ENCODE results near the gene TP53BP2.

DNA sequence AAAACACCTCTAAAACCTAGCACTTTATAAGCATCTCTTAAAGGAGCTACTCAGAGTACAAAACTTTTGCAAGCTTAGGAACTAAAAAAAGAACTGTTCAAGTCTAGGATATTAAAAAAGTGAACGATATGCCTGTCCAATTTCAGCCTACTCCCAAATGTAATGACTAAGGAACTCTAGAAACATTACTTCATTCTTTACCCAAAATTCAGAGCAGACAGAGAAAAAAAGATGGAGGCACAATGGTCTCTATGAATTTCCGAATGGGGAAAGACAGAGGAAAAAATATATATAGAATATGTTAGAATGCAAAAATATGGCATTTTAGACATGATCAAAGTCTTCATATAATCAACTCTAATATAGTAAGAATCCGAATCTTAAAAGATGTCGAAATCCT, 61.2 kb downstream of the TP53BP2 start:
- TF ChIP-seq, protein P1, sequence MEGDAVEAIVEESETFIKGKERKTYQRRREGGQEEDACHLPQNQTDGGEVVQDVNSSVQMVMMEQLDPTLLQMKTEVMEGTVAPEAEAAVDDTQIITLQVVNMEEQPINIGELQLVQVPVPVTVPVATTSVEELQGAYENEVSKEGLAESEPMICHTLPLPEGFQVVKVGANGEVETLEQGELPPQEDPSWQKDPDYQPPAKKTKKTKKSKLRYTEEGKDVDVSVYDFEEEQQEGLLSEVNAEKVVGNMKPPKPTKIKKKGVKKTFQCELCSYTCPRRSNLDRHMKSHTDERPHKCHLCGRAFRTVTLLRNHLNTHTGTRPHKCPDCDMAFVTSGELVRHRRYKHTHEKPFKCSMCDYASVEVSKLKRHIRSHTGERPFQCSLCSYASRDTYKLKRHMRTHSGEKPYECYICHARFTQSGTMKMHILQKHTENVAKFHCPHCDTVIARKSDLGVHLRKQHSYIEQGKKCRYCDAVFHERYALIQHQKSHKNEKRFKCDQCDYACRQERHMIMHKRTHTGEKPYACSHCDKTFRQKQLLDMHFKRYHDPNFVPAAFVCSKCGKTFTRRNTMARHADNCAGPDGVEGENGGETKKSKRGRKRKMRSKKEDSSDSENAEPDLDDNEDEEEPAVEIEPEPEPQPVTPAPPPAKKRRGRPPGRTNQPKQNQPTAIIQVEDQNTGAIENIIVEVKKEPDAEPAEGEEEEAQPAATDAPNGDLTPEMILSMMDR (IDR thresholded peaks at IDR 0.05; ENCODE audit: borderline replicate concordance, extremely low read depth, low read length, poor library complexity, severe bottlenecking): no peak
- TF ChIP-seq EZH2 (IDR thresholded peaks at IDR 0.05; ENCODE audit: borderline replicate concordance, low read depth, low read length, severe bottlenecking): no peak
